ENCODE measurements around the gene GUK1. TPM values are rescaled to one million over a fixed set of nuclear protein-coding genes. Genes with fewer than 3 reads are reported as not detected.

The GUK1 gene
- total and polyA plus RNA-seq, 2 experiments from 2014 or later, result 87.5 to 121 TPM

DNA sequence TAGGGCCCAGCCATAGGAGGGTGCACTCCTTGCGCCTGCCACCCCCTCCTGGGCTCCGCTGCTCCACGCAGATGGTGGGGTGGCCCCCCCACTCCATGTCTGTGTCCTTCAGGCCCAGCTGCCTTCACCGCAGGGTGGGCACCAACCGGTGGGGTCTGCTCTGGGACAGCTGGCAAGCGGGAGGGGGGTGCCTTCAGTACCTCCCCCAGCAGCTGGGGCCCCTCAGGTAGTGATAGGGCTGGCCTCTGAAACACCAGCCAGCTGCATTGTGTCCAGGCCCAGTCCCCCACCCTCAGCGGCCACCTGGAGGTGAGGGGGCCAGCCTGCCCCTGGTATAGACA, 10.0 kb downstream of the GUK1 start:
- no peak overlapping the region for H3K27ac Mint-ChIP-seq
- no peak overlapping the region for H3K27ac ChIP-seq (ENCODE audit: low read depth)

More for the DNA sequence above, 10.0 kb downstream of the GUK1 start:
- Mint-ChIP-seq H3K4me1 (peaks cover 3% of the 10 kb centered on the region; the same call in 2 of the 3 replicates), H3K27me3 (ENCODE audit: insufficient read depth, low read depth, poor library complexity) (peaks cover 14% of the 10 kb centered on the region), H3K36me3 (ENCODE audit: low read depth) (no peaks in the 10 kb centered on the region; the same call in 2 of the 3 replicates), H3K4me3 (no peak overlapping the region), H3K9me3 (no peaks in the 10 kb centered on the region)
- DNase-seq (ENCODE audit: low spot score) (no peak), ATAC-seq (no peak)
- Histone ChIP-seq H3K4me2 (no peak overlapping the region; the same call in 1 of the 2 replicates), H3K4me1 (ENCODE audit: insufficient read depth) (no peaks in the 10 kb centered on the region), H3K9me2 (ENCODE audit: insufficient read depth) (no peaks in the 10 kb centered on the region), H3K27me3 (ENCODE audit: insufficient read depth) (no peaks in the 10 kb centered on the region), H3K36me3 (ENCODE audit: insufficient read depth) (no peaks in the 10 kb centered on the region), H3K4me3 (no peak overlapping the region), H3K79me2 (replicated peaks; ENCODE audit: insufficient read depth) (no peaks in the 10 kb centered on the region), H2AFZ (no peak overlapping the region), H3F3A (replicated peaks; ENCODE audit: low read depth) (no peaks in the 10 kb centered on the region), H4K20me1 (replicated peaks; ENCODE audit: insufficient read depth) (no peaks in the 10 kb centered on the region)
- TF ChIP-seq ZNF114 (CRISPR knock-in tag; IDR thresholded peaks at IDR 0.05) (no peak), NANOG (IDR thresholded peaks at IDR 0.05; ENCODE audit: borderline replicate concordance) (no peak), JUNB (IDR thresholded peaks at IDR 0.05; ENCODE audit: unreplicated experiment) (no peak), POLR2AphosphoS5 (IDR thresholded peaks at IDR 0.05; ENCODE audit: low read depth) (no peak), CREB1 (CRISPR knock-in tag; IDR thresholded peaks at IDR 0.05; ENCODE audit: low read depth) (no peak), EZH2 (IDR thresholded peaks at IDR 0.05; ENCODE audit: low read depth, unreplicated experiment) (no peak), STAT1 (IDR thresholded peaks at IDR 0.05; ENCODE audit: unreplicated experiment) (no peak), ZNF331 (CRISPR knock-in tag; IDR thresholded peaks at IDR 0.05; ENCODE audit: low read depth) (no peak), EZH2phosphoT487 (IDR thresholded peaks at IDR 0.05; ENCODE audit: unreplicated experiment) (no peak)
- TF ChIP-seq, protein P1, sequence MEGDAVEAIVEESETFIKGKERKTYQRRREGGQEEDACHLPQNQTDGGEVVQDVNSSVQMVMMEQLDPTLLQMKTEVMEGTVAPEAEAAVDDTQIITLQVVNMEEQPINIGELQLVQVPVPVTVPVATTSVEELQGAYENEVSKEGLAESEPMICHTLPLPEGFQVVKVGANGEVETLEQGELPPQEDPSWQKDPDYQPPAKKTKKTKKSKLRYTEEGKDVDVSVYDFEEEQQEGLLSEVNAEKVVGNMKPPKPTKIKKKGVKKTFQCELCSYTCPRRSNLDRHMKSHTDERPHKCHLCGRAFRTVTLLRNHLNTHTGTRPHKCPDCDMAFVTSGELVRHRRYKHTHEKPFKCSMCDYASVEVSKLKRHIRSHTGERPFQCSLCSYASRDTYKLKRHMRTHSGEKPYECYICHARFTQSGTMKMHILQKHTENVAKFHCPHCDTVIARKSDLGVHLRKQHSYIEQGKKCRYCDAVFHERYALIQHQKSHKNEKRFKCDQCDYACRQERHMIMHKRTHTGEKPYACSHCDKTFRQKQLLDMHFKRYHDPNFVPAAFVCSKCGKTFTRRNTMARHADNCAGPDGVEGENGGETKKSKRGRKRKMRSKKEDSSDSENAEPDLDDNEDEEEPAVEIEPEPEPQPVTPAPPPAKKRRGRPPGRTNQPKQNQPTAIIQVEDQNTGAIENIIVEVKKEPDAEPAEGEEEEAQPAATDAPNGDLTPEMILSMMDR (conservative IDR thresholded peaks at IDR 0.05; ENCODE audit: low read depth in 2 of 2), result no peak
- TF ChIP-seq, protein P2, sequence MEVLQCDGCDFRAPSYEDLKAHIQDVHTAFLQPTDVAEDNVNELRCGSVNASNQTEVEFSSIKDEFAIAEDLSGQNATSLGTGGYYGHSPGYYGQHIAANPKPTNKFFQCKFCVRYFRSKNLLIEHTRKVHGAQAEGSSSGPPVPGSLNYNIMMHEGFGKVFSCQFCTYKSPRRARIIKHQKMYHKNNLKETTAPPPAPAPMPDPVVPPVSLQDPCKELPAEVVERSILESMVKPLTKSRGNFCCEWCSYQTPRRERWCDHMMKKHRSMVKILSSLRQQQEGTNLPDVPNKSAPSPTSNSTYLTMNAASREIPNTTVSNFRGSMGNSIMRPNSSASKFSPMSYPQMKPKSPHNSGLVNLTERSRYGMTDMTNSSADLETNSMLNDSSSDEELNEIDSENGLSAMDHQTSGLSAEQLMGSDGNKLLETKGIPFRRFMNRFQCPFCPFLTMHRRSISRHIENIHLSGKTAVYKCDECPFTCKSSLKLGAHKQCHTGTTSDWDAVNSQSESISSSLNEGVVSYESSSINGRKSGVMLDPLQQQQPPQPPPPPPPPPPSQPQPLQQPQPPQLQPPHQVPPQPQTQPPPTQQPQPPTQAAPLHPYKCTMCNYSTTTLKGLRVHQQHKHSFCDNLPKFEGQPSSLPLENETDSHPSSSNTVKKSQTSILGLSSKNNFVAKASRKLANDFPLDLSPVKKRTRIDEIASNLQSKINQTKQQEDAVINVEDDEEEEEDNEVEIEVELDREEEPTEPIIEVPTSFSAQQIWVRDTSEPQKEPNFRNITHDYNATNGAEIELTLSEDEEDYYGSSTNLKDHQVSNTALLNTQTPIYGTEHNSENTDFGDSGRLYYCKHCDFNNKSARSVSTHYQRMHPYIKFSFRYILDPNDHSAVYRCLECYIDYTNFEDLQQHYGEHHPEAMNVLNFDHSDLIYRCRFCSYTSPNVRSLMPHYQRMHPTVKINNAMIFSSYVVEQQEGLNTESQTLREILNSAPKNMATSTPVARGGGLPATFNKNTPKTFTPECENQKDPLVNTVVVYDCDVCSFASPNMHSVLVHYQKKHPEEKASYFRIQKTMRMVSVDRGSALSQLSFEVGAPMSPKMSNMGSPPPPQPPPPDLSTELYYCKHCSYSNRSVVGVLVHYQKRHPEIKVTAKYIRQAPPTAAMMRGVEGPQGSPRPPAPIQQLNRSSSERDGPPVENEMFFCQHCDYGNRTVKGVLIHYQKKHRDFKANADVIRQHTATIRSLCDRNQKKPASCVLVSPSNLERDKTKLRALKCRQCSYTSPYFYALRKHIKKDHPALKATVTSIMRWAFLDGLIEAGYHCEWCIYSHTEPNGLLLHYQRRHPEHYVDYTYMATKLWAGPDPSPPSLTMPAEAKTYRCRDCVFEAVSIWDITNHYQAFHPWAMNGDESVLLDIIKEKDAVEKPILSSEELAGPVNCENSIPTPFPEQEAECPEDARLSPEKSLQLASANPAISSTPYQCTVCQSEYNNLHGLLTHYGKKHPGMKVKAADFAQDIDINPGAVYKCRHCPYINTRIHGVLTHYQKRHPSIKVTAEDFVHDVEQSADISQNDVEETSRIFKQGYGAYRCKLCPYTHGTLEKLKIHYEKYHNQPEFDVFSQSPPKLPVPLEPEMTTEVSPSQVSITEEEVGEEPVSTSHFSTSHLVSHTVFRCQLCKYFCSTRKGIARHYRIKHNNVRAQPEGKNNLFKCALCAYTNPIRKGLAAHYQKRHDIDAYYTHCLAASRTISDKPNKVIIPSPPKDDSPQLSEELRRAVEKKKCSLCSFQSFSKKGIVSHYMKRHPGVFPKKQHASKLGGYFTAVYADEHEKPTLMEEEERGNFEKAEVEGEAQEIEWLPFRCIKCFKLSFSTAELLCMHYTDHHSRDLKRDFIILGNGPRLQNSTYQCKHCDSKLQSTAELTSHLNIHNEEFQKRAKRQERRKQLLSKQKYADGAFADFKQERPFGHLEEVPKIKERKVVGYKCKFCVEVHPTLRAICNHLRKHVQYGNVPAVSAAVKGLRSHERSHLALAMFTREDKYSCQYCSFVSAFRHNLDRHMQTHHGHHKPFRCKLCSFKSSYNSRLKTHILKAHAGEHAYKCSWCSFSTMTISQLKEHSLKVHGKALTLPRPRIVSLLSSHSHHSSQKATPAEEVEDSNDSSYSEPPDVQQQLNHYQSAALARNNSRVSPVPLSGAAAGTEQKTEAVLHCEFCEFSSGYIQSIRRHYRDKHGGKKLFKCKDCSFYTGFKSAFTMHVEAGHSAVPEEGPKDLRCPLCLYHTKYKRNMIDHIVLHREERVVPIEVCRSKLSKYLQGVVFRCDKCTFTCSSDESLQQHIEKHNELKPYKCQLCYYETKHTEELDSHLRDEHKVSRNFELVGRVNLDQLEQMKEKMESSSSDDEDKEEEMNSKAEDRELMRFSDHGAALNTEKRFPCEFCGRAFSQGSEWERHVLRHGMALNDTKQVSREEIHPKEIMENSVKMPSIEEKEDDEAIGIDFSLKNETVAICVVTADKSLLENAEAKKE (CRISPR knock-in tag; IDR thresholded peaks at IDR 0.05), result no peak
- TF ChIP-seq, protein P3, sequence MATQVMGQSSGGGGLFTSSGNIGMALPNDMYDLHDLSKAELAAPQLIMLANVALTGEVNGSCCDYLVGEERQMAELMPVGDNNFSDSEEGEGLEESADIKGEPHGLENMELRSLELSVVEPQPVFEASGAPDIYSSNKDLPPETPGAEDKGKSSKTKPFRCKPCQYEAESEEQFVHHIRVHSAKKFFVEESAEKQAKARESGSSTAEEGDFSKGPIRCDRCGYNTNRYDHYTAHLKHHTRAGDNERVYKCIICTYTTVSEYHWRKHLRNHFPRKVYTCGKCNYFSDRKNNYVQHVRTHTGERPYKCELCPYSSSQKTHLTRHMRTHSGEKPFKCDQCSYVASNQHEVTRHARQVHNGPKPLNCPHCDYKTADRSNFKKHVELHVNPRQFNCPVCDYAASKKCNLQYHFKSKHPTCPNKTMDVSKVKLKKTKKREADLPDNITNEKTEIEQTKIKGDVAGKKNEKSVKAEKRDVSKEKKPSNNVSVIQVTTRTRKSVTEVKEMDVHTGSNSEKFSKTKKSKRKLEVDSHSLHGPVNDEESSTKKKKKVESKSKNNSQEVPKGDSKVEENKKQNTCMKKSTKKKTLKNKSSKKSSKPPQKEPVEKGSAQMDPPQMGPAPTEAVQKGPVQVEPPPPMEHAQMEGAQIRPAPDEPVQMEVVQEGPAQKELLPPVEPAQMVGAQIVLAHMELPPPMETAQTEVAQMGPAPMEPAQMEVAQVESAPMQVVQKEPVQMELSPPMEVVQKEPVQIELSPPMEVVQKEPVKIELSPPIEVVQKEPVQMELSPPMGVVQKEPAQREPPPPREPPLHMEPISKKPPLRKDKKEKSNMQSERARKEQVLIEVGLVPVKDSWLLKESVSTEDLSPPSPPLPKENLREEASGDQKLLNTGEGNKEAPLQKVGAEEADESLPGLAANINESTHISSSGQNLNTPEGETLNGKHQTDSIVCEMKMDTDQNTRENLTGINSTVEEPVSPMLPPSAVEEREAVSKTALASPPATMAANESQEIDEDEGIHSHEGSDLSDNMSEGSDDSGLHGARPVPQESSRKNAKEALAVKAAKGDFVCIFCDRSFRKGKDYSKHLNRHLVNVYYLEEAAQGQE (IDR thresholded peaks at IDR 0.05; ENCODE audit: unreplicated experiment), result no peak
- TF ChIP-seq, protein P4, sequence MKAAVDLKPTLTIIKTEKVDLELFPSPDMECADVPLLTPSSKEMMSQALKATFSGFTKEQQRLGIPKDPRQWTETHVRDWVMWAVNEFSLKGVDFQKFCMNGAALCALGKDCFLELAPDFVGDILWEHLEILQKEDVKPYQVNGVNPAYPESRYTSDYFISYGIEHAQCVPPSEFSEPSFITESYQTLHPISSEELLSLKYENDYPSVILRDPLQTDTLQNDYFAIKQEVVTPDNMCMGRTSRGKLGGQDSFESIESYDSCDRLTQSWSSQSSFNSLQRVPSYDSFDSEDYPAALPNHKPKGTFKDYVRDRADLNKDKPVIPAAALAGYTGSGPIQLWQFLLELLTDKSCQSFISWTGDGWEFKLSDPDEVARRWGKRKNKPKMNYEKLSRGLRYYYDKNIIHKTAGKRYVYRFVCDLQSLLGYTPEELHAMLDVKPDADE (IDR thresholded peaks at IDR 0.05), result no peak

All from GM23338 (cell line).